OCI-M2 (cell line): ENCODE measurements around the gene CACNA1H.

Experiments
- DNase-seq: peaks from one replicate; lab custom pipeline; 2025; ENCODE audit not compliant: unreplicated experiment; lab: John Stamatoyannopoulos, UW

Gene CACNA1H

GRCh38 chr16:1122398-1122765 is 30.5 kb upstream of the CACNA1H start:
- no peak for DNase-seq

GRCh38 chr16:1123525-1124230 is 29.2 kb upstream of the CACNA1H start:
- no peak for DNase-seq

- DNase-seq, result no peak
These were observed 28.6 kb upstream of the CACNA1H start for GRCh38 chr16:1124291-1124690.

- no peak for DNase-seq
These were observed 28.1 kb upstream of the CACNA1H start for GRCh38 chr16:1124795-1125194.

GRCh38 chr16:1125471-1125870 is 27.4 kb upstream of the CACNA1H start:
- no peak for DNase-seq

- DNase-seq, result no peak
These were observed 26.9 kb upstream of the CACNA1H start for GRCh38 chr16:1126044-1126443.

GRCh38 chr16:1126586-1126985 is 26.3 kb upstream of the CACNA1H start:
- DNase-seq, result no peak

GRCh38 chr16:1127101-1127500 is 25.8 kb upstream of the CACNA1H start:
- DNase-seq, result no peak

- no peak for DNase-seq
These were observed 24.8 kb upstream of the CACNA1H start for GRCh38 chr16:1127971-1128715.

GRCh38 chr16:1129106-1129960 is 23.6 kb upstream of the CACNA1H start:
- no peak for DNase-seq

- no peak for DNase-seq
These were observed 22.5 kb upstream of the CACNA1H start for GRCh38 chr16:1130382-1130781.

- DNase-seq, result no peak
These were observed 21.4 kb upstream of the CACNA1H start for GRCh38 chr16:1131378-1131994.

GRCh38 chr16:1132431-1132830 is 20.5 kb upstream of the CACNA1H start:
- DNase-seq, result no peak

GRCh38 chr16:1133271-1133670 is 19.6 kb upstream of the CACNA1H start:
- no peak for DNase-seq

- no peak for DNase-seq
These were observed 18.9 kb upstream of the CACNA1H start for GRCh38 chr16:1133810-1134520.

- no peak for DNase-seq
These were observed 18.0 kb upstream of the CACNA1H start for GRCh38 chr16:1134776-1135458.

GRCh38 chr16:1135459-1135825 is 17.5 kb upstream of the CACNA1H start:
- no peak for DNase-seq

- DNase-seq, result no peak
These were observed 15.3 kb upstream of the CACNA1H start for GRCh38 chr16:1137604-1138003.

- no peak for DNase-seq
These were observed 12.2 kb upstream of the CACNA1H start for GRCh38 chr16:1140582-1141162.

- no peak for DNase-seq
These were observed 11.7 kb upstream of the CACNA1H start for GRCh38 chr16:1141191-1141590.
